ENCODE results near the gene SLC35G1.
A peak's percentile ranks its signal among the peaks of the same experiment; 100 is the strongest.

Gene SLC35G1

GRCh38 chr10:93871671-93872204 lies 22.0 kb upstream of the SLC35G1 start:
- Mint-ChIP-seq H3K36me3 (ENCODE audit: low read depth) (no peaks in the 10 kb centered on the region), H3K27me3 (peaks cover 46% of the 10 kb centered on the region), H3K4me3 (no peak overlapping the region), H3K4me1 (ENCODE audit: low read depth) (no peaks in the 10 kb centered on the region), H3K9me3 (no peaks in the 10 kb centered on the region), H3K27ac (no peak overlapping the region)

GRCh38 chr10:93872375-93873158 lies 21.2 kb upstream of the SLC35G1 start:
- H3K36me3 Mint-ChIP-seq (ENCODE audit: low read depth), result no peaks in the 10 kb centered on the region
- H3K27me3 Mint-ChIP-seq, result peaks cover 42% of the 10 kb centered on the region
- no peak overlapping the region for H3K27ac Mint-ChIP-seq
- no peaks in the 10 kb centered on the region for H3K9me3 Mint-ChIP-seq
- no peaks in the 10 kb centered on the region for H3K4me1 Mint-ChIP-seq (ENCODE audit: low read depth)
- H3K4me3 Mint-ChIP-seq, result no peak overlapping the region

- no peak overlapping the region for H3K4me3 Mint-ChIP-seq
- peaks cover 35% of the 10 kb centered on the region for H3K27me3 Mint-ChIP-seq
- H3K9me3 Mint-ChIP-seq, result no peaks in the 10 kb centered on the region
- H3K4me1 Mint-ChIP-seq (ENCODE audit: low read depth), result no peaks in the 10 kb centered on the region
- no peak overlapping the region for H3K27ac Mint-ChIP-seq
- no peaks in the 10 kb centered on the region for H3K36me3 Mint-ChIP-seq (ENCODE audit: low read depth)
These were observed 20.2 kb upstream of the SLC35G1 start for GRCh38 chr10:93873420-93874115.

- Mint-ChIP-seq H3K27me3 (peaks cover 35% of the 10 kb centered on the region), H3K4me1 (ENCODE audit: low read depth) (no peaks in the 10 kb centered on the region), H3K9me3 (no peaks in the 10 kb centered on the region), H3K4me3 (no peak overlapping the region), H3K36me3 (ENCODE audit: low read depth) (no peaks in the 10 kb centered on the region), H3K27ac (no peak overlapping the region)
These were observed 19.3 kb upstream of the SLC35G1 start for GRCh38 chr10:93874309-93875031.

GRCh38 chr10:93875032-93875358 lies 18.8 kb upstream of the SLC35G1 start:
- Mint-ChIP-seq H3K4me1 (ENCODE audit: low read depth) (no peaks in the 10 kb centered on the region), H3K36me3 (ENCODE audit: low read depth) (no peaks in the 10 kb centered on the region), H3K9me3 (no peaks in the 10 kb centered on the region), H3K4me3 (no peak overlapping the region), H3K27ac (no peak overlapping the region), H3K27me3 (peaks cover 35% of the 10 kb centered on the region)

- Mint-ChIP-seq H3K27me3 (peaks cover 33% of the 10 kb centered on the region), H3K4me1 (ENCODE audit: low read depth) (no peaks in the 10 kb centered on the region), H3K36me3 (ENCODE audit: low read depth) (no peaks in the 10 kb centered on the region), H3K9me3 (no peaks in the 10 kb centered on the region), H3K4me3 (no peak overlapping the region), H3K27ac (no peak overlapping the region)
These were observed 17.4 kb upstream of the SLC35G1 start for GRCh38 chr10:93876381-93876780.

- H3K36me3 Mint-ChIP-seq (ENCODE audit: low read depth), result no peaks in the 10 kb centered on the region
- H3K4me1 Mint-ChIP-seq (ENCODE audit: low read depth), result no peaks in the 10 kb centered on the region
- H3K27ac Mint-ChIP-seq, result no peak overlapping the region
- no peaks in the 10 kb centered on the region for H3K9me3 Mint-ChIP-seq
- H3K4me3 Mint-ChIP-seq, result no peak overlapping the region
- H3K27me3 Mint-ChIP-seq, result peaks cover 33% of the 10 kb centered on the region
These were observed 14.5 kb upstream of the SLC35G1 start for GRCh38 chr10:93879273-93879672.

- Mint-ChIP-seq H3K36me3 (ENCODE audit: low read depth) (peaks cover 17% of the 10 kb centered on the region), H3K4me1 (ENCODE audit: low read depth) (peaks cover 31% of the 10 kb centered on the region), H3K9me3 (no peaks in the 10 kb centered on the region), H3K27ac (peak overlapping the region; percentile 77), H3K27me3 (peaks cover 11% of the 10 kb centered on the region), H3K4me3 (peak overlapping the region; percentile 85)
These were observed 969 bp downstream of the SLC35G1 start for GRCh38 chr10:93894516-93895378.

GRCh38 chr10:93897070-93897780 lies 3.4 kb downstream of the SLC35G1 start:
- H3K9me3 Mint-ChIP-seq, result no peaks in the 10 kb centered on the region
- H3K36me3 Mint-ChIP-seq (ENCODE audit: low read depth), result peaks cover 30% of the 10 kb centered on the region
- peaks cover 6% of the 10 kb centered on the region for H3K27me3 Mint-ChIP-seq
- no peak overlapping the region for H3K27ac Mint-ChIP-seq
- H3K4me3 Mint-ChIP-seq, result no peak overlapping the region
- H3K4me1 Mint-ChIP-seq (ENCODE audit: low read depth), result peaks cover 31% of the 10 kb centered on the region

GRCh38 chr10:93899109-93899508 lies 5.3 kb downstream of the SLC35G1 start:
- H3K27ac Mint-ChIP-seq, result no peak overlapping the region
- peaks cover 31% of the 10 kb centered on the region for H3K4me1 Mint-ChIP-seq (ENCODE audit: low read depth)
- no peak overlapping the region for H3K4me3 Mint-ChIP-seq
- H3K27me3 Mint-ChIP-seq, result no peaks in the 10 kb centered on the region
- peaks cover 32% of the 10 kb centered on the region for H3K36me3 Mint-ChIP-seq (ENCODE audit: low read depth)
- H3K9me3 Mint-ChIP-seq, result no peaks in the 10 kb centered on the region

GRCh38 chr10:93903051-93903450 lies 9.3 kb downstream of the SLC35G1 start:
- peaks cover 7% of the 10 kb centered on the region for H3K4me1 Mint-ChIP-seq (ENCODE audit: low read depth)
- H3K9me3 Mint-ChIP-seq, result no peaks in the 10 kb centered on the region
- H3K36me3 Mint-ChIP-seq (ENCODE audit: low read depth), result peaks cover 39% of the 10 kb centered on the region
- no peak overlapping the region for H3K4me3 Mint-ChIP-seq
- H3K27ac Mint-ChIP-seq, result no peak overlapping the region
- H3K27me3 Mint-ChIP-seq, result no peaks in the 10 kb centered on the region

- H3K27ac Mint-ChIP-seq, result no peak overlapping the region
- no peaks in the 10 kb centered on the region for H3K9me3 Mint-ChIP-seq
- H3K4me1 Mint-ChIP-seq (ENCODE audit: low read depth), result peaks cover 7% of the 10 kb centered on the region
- H3K4me3 Mint-ChIP-seq, result no peak overlapping the region
- peaks cover 39% of the 10 kb centered on the region for H3K36me3 Mint-ChIP-seq (ENCODE audit: low read depth)
- no peaks in the 10 kb centered on the region for H3K27me3 Mint-ChIP-seq
These were observed 11.1 kb downstream of the SLC35G1 start for GRCh38 chr10:93904901-93905300.

- Mint-ChIP-seq H3K27me3 (no peaks in the 10 kb centered on the region), H3K27ac (no peak overlapping the region), H3K4me3 (no peak overlapping the region), H3K9me3 (no peaks in the 10 kb centered on the region), H3K4me1 (ENCODE audit: low read depth) (peaks cover 7% of the 10 kb centered on the region), H3K36me3 (ENCODE audit: low read depth) (peaks cover 29% of the 10 kb centered on the region)
These were observed 13.3 kb downstream of the SLC35G1 start for GRCh38 chr10:93907059-93907458.

- no peaks in the 10 kb centered on the region for H3K27me3 Mint-ChIP-seq
These were observed 18.1 kb downstream of the SLC35G1 start for GRCh38 chr10:93911866-93912265.

More at GRCh38 chr10:93911866-93912265, 18.1 kb downstream of the SLC35G1 start:
- no peaks in the 10 kb centered on the region for H3K9me3 Mint-ChIP-seq
- H3K4me1 Mint-ChIP-seq (ENCODE audit: low read depth), result no peaks in the 10 kb centered on the region
- no peak overlapping the region for H3K4me3 Mint-ChIP-seq
- no peak overlapping the region for H3K27ac Mint-ChIP-seq
- peaks cover 30% of the 10 kb centered on the region for H3K36me3 Mint-ChIP-seq (ENCODE audit: low read depth)

All from stimulated activated naive CD8-positive, alpha-beta T cell treated with anti-CD3 and anti-CD28 coated beads, Interleukin-15, Interleukin-2, amounts not matched to agents 100 ng/mL and 50 ng/mL, for 24 hours (primary cell).